ENCODE data around the gene SS18. TPM values are rescaled to one million over a fixed set of nuclear protein-coding genes. Genes with fewer than 3 reads are reported as not detected.

Gene SS18
- total and polyA plus RNA-seq, 2 of the 13 experiments (the other 11 are each of a cell fraction or from before 2014, with no cell fraction given), result 49.2 to 82.7 TPM

DNA sequence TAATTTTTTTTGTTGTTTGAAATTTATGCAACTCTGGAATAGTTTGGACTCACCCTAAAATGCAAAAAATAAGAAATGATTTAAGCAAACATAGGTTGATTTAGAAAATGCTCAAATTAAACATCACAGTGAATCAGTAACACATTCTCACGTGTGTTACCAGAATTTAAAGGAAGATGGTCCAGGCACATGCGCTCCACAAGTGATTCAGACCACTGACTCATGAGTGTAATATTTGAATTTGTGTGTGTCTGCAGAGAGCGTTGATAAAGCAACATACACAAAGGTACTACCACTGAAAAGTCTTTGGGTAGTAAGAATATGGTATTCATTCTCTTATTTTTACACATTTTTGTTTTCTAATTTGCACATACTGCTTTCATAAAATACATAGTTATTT, 7.9 kb downstream of the SS18 start (continued):
- TF ChIP-seq ZNF570 (CRISPR knock-in tag; IDR thresholded peaks at IDR 0.05; ENCODE audit: borderline replicate concordance), result no peak
- no peak for TF ChIP-seq ZNF703 (CRISPR knock-in tag; IDR thresholded peaks at IDR 0.05; ENCODE audit: borderline replicate concordance)
- no peak for TF ChIP-seq ATF7-NPFF (CRISPR knock-in tag; IDR thresholded peaks at IDR 0.05; ENCODE audit: low read depth)
- TF ChIP-seq ZNF605 (CRISPR knock-in tag; IDR thresholded peaks at IDR 0.05), result no peak
- TF ChIP-seq PHF5A (CRISPR knock-in tag; IDR thresholded peaks at IDR 0.05; ENCODE audit: low read depth, unreplicated experiment), result no peak
- no peak for TF ChIP-seq SMARCE1 (IDR thresholded peaks at IDR 0.05; ENCODE audit: borderline replicate concordance)
- TF ChIP-seq ELF4 (CRISPR knock-in tag; IDR thresholded peaks at IDR 0.05; ENCODE audit: borderline replicate concordance), result no peak
- TF ChIP-seq ZNF841 (CRISPR knock-in tag; IDR thresholded peaks at IDR 0.05; ENCODE audit: borderline replicate concordance), result no peak
- TF ChIP-seq CHD2 (IDR thresholded peaks at IDR 0.05; ENCODE audit: low read depth, low read length), result no peak
- TF ChIP-seq GTF2F1 (IDR thresholded peaks at IDR 0.05; ENCODE audit: low read length), result no peak

DNA sequence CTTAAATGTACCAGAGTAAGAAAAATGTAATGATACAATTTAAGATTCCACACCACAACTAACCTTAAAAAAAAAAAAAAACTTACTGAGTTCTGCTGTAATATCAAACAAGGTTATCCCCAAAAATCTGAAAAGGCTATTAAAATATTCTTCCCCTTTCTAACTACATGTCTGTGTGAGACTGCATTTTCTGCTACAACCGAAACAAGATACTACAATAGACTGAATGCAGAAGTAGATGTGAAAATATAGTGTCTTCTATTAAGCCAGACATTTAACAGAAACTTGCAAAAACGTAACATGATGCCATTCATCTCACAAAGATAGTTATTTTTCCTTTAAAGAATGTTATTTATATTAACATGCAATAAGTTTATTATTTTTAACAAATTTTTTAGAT, 16.2 kb downstream of the SS18 start:
- H3K9me3 ChIP-seq (ENCODE audit: low read length), result no peaks in the 10 kb centered on the region
- H3K9ac ChIP-seq (ENCODE audit: insufficient read depth, low read depth, low read length), result no peak overlapping the region
- intact Hi-C loops (cut with micrococcal nuclease; ENCODE audit: unreplicated experiment) (no loop called here), in situ Hi-C loops (cut with HindIII; ENCODE audit: extremely low pct_ligation_motif_present, low pct_unique_long_range_greater_than_20kb) (no loop called here)
- H3K4me3 ChIP-seq (replicated peaks in 1 of 3; ENCODE audit: insufficient read depth in 1 of 3, low read depth in 2 of 3, low read length in 3 of 3), result no peak overlapping the region
- H2AFZ ChIP-seq (ENCODE audit: low read length), result no peak overlapping the region
- ATAC-seq (no peak), DNase-seq (ENCODE audit: low spot score) (no peak), FAIRE-seq (no peak)
- no peaks in the 10 kb centered on the region for H3K27me3 ChIP-seq (ENCODE audit: control insufficient read depth in 1 of 2, insufficient read depth in 2 of 2, low read length in 2 of 2)
- H3K4me1 ChIP-seq (ENCODE audit: insufficient read depth, low read length), result 0 out of 2 replicates have a peak, but pooled peaks cover 6% of the 10 kb centered on the region
- H4K20me1 ChIP-seq (ENCODE audit: insufficient read depth, low read length), result no peaks in the 10 kb centered on the region
- no TSS peak for BruUV-seq (replicated peaks)
- WGBS (ENCODE audit: low lambda C conversion rate), result 94% methylated on average over 2 of the region's 2 CpGs
- POLR2A ChIA-PET, result no interaction called here
- peaks cover 4% of the 10 kb centered on the region for H3K79me2 ChIP-seq (ENCODE audit: insufficient read depth, low read length)
- H3K27ac ChIP-seq (ENCODE audit: extremely low read length, insufficient read depth, low read length), result no peak overlapping the region
- no peak overlapping the region for H3K4me2 ChIP-seq (ENCODE audit: low read depth, low read length)
- CTCF ChIA-PET (ENCODE audit: low intra/inter-chr PET ratio, low total read pairs), result no interaction called here
- H3K36me3 ChIP-seq (replicated peaks in 1 of 2; ENCODE audit: control insufficient read depth in 1 of 2, insufficient read depth in 2 of 2, low read length in 2 of 2), result peaks cover 1 to 47% of the 10 kb centered on the region in 2 experiments; a peak in 4 of 5 replicates
- no peak for TF ChIP-seq FOXA3 (CRISPR knock-in tag; IDR thresholded peaks at IDR 0.05)
- TF ChIP-seq MZF1 (CRISPR knock-in tag; IDR thresholded peaks at IDR 0.05; ENCODE audit: borderline replicate concordance), result no peak
- TF ChIP-seq ZBTB20 (CRISPR knock-in tag; IDR thresholded peaks at IDR 0.05; ENCODE audit: borderline replicate concordance, low read depth), result no peak
- no peak for TF ChIP-seq UBTF (CRISPR knock-in tag; IDR thresholded peaks at IDR 0.05)
- no peak for TF ChIP-seq SP2 (CRISPR knock-in tag; IDR thresholded peaks at IDR 0.05)
- no peak for TF ChIP-seq ETV5 (CRISPR knock-in tag; IDR thresholded peaks at IDR 0.05; ENCODE audit: borderline replicate concordance)
- TF ChIP-seq PHF5A (CRISPR knock-in tag; IDR thresholded peaks at IDR 0.05; ENCODE audit: low read depth, unreplicated experiment), result no peak
- no peak for TF ChIP-seq RFX1 (IDR thresholded peaks at IDR 0.05)
- TF ChIP-seq PRPF4 (IDR thresholded peaks at IDR 0.05; ENCODE audit: low read depth, low read length, poor library complexity, severe bottlenecking), result no peak
- TF ChIP-seq ZC3H13 (CRISPR knock-in tag; IDR thresholded peaks at IDR 0.05), result no peak
- no peak for TF ChIP-seq ZBTB42 (CRISPR knock-in tag; IDR thresholded peaks at IDR 0.05)
- no peak for TF ChIP-seq NRL (CRISPR knock-in tag; IDR thresholded peaks at IDR 0.05; ENCODE audit: borderline replicate concordance)

Measured in HepG2 (cell line).